ENCODE results near the gene C6orf89.

The C6orf89 gene

DNA sequence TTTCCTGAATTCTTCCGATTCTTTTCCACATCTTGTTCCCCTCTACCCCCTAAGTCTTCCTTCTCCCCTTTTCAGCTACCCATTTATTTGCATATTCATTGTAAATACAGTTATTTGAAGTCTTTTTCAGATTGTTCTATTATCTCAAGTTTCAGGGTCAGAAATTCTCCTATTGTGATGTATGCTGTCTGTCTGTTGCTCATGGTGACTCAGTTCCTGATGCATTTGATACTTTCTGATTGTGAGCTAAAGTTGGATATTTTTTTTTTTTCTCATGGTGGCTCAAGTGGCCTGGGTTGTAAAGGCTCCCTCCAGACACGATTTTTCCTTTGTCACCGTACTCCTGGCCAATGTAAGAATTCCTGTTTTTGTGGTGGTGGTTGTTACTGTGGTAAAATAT lies 63.9 kb downstream of the C6orf89 start:
- no peak for DNase-seq

DNA sequence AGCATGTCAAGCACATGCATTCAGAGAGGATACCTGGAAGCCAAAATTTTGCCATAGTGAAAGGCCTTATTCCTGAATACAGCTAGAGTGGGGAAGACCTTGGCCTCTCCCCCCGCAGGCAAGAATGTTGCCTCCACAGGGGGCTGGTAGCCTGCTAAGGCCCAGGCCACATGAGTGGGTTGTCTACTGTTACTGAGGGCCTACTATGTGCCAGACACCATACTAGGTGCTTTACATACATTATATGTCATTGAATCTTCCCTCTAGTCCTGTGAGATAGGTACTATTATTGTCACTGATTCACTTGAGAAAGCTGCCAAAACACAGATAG lies 68.1 kb downstream of the C6orf89 start:
- DNase-seq = no peak

DNA sequence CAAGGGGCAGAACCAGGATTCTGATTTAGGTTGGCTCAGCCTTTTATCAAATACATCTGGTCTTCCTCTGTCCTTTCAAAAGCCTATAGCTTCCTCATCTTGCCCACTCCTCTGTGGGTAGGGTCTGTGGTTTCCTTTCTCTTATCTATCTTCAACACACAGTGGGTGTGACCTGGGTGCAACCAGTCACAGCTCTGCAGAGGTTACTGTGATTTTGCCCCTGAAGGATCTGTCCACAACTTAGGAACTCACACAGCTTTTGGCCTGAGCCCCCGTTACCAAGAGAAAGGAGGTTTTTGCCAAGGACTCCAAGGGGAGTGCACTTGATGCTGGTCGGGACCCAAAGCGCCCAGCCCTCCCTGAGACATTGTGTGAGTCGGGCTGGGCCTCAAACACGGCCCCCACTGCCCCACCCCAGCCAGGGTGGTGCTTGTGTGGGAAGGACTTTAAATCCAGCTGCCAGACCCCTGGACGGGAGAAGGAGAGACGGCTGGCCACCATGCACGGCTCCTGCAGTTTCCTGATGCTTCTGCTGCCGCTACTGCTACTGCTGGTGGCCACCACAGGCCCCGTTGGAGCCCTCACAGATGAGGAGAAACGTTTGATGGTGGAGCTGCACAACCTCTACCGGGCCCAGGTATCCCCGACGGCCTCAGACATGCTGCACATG lies 68.6 kb downstream of the C6orf89 start, which contains the start of gene PI16:
Gene PI16, plus strand, starts transcription at position 477 of the 670 bp plus-strand sequence. Its CDS starts 23 bp downstream, at position 500.
- DNase-seq = no peak

DNA sequence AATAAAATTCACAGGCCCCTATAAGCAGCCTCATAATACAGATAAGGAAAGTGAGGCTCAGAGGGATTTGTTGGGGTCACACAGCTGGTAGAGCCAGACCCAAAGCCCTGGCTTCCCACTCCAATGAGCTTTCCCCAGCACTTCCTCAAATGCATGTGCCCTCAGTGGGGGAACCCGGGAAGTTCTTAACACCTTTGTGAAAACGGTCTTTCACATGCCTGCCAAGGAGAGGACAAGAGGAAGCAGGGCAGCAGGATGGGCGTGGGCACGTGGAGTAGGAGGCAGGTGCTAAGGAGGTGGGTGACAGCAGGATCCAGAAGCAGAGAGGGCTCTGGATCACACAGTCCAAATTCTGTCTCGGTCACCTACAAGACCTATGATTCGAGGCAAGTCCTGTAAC lies 69.4 kb downstream of the C6orf89 start:
- no peak for DNase-seq

DNA sequence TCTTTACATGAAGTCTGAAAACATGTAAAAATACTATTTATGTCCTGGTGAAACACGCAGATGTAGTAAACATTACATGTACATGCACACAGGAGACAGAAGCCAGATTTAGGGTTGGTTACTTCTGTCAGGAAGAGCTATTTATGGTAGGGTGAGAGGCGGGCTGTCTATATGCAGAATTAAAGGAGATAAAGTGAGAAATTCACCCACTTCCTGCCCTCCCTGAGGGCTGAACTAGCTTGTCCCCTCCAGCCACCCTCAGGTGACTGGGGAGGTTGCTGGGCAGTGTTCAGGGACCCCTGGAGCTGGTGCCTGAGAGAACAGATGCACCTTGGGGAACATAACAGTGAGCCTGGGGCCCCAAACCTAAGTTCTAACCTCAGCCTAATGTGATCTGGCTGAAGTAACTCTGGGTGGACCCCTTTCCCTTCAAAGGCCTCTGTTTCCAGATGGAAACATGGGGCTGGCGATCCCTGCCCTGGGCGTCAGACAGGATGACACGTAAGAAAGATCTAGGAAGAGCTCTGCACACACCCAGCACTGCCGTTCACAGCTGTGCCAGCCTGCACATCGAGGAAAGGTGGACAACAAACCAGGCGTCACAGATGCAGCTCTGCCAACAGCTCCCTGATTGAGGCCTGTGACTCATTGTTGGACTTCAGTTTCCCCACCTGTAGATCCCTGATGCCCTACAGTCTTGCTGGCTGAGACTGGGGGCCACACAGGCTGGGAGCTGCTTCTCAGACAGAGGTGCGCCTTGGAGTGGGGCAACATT lies 70.1 kb downstream of the C6orf89 start:
- no peak for DNase-seq

DNA sequence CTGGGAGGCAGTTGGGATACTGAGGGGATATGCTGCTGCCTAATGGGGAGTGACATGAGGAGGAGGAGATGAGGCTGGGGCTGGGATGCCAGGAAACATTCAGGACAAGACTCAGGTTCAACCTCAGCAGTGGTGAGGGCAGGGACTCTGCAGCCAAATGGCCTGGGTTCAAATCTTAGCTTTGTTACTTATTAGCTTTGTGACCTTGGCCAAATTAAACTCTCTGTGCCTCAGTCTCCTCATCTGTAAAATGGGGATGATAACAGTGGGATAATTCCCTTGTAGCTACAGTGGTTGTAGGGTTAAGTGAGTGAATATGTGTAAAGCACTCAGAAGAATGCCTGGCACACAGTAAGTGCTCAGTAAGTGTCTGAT lies 70.7 kb downstream of the C6orf89 start:
- no peak for DNase-seq

DNA sequence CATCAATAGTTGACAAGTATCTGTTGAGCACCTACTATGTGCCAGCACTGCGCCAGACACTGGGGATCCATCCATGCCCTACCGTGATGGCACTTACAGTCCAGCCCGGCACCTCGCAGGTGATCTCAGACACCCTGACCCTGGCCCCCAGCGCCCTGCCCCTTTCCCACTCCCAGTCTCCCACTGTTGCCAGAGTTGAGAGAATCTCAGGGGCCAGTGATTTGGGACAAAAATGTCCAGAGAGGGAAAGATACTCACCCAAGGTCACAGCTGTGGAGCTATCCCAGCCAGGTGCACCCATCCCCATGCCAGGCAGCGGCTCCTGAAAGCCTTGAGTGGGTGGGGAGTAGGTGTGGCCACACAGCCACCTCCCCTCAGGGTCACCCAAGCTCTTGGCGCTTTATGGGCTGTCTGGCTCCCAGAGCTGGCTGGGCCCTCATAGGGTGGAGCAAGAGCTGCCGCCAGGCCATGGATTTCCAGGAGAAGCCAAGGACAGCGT lies 72.1 kb downstream of the C6orf89 start:
- no peak for DNase-seq

DNA sequence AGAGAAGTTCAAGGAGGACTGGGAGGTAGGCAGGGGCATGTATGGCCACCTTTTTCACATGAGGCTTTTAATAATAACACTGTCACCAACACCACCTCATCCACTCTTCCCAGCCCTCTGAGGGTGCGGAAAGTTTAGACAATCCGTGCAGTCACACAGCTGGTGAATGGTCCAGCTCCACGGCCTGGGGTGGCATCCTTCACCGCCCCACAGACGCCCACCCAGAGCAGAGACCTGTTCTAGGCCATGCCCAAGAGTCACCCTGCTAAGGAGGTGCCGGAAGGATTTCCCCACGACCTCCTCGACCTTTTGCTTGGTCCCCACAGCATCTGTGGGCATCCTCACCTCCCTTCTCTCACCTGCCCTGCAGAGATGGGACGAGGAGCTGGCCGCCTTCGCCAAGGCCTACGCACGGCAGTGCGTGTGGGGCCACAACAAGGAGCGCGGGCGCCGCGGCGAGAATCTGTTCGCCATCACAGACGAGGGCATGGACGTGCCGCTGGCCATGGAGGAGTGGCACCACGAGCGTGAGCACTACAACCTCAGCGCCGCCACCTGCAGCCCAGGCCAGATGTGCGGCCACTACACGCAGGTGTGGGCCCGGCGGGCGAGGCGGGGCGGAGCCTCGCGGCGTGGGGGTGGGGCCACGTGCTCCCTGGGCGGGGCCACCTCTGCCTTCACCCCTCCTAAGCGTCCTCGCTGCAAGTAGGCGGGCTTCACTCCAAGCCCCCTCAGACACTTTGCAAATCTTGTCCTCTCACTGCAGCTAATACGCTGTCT lies 73.2 kb downstream of the C6orf89 start:
- DNase-seq = no peak

DNA sequence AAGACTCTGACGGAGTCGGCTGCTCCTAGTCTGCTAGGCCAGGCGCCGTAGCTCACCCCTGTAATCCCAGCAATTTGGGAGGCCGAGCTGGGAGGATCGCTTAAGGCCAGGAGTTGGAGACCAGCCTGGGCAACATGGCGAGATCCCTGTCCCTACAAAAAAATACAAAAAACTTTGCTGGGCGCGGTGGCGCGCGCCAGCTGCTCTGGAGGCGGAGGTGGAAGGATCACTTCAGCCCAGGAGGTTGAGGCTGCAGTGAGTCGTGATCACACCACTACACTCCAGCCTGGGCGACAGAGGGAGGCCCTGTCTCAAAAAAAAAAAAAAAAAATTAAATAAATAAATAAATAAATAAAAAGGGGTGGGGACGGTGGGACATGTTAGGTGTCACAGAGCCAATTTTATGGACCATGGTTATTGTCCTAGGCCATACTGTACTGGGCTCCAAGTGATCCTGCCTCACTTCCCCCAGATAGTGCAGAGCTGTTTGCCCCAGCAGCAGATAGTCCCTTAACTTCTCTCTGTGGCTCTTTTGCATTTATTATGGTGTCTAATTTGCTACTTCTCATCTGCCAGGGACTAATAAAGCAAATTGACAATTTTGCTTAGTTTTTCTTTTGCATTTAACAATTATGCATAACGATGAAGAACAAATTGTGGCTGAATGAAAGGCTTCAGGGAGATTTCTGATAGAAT lies 74.0 kb downstream of the C6orf89 start:
- DNase-seq = no peak

DNA sequence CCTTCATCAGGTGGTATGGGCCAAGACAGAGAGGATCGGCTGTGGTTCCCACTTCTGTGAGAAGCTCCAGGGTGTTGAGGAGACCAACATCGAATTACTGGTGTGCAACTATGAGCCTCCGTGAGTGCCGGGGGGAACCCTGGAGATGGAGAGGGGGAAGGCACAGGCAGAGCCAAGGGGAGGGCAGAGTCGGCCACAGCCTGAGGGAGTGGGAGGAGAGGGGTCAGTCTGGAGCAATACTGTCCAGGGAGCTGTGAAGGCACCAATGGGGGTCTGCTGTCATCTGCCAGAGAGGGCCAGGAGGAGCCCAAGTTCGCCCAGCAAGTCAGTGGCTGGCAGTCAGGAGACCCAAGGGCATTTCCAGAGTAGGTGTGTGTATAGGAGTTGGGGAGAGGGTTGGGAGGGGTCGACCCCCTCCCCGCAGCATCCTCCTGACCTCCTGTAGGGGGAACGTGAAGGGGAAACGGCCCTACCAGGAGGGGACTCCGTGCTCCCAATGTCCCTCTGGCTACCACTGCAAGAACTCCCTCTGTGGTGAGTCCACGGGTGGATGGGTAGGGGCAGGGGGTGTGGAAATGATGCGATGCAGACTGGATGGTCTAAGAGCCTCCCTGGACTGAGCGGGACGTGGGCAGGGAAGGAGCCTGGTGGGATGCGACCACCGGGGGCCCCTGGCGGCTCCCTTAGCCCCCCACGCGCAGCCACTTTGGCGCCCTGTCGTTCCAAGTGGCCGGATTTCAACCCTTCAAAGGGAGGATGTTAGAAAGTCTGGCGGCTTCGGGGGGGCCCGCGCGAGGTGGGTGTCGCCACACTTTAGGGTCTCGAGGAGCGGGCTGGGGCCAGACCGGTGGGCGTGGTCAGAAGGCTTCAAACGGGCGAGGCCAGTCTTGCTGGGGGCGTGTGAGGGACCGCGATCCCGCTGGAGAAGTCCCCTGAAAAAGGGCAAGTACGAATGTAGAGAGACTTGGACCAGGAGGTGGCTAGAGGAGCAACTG lies 76.0 kb downstream of the C6orf89 start:
- no peak for DNase-seq

DNA sequence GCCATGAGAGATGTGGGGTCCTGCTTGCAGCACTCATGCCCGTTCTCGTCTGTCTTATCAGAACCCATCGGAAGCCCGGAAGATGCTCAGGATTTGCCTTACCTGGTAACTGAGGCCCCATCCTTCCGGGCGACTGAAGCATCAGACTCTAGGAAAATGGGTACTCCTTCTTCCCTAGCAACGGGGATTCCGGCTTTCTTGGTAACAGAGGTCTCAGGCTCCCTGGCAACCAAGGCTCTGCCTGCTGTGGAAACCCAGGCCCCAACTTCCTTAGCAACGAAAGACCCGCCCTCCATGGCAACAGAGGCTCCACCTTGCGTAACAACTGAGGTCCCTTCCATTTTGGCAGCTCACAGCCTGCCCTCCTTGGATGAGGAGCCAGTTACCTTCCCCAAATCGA lies 77.1 kb downstream of the C6orf89 start:
- DNase-seq = no peak

DNA sequence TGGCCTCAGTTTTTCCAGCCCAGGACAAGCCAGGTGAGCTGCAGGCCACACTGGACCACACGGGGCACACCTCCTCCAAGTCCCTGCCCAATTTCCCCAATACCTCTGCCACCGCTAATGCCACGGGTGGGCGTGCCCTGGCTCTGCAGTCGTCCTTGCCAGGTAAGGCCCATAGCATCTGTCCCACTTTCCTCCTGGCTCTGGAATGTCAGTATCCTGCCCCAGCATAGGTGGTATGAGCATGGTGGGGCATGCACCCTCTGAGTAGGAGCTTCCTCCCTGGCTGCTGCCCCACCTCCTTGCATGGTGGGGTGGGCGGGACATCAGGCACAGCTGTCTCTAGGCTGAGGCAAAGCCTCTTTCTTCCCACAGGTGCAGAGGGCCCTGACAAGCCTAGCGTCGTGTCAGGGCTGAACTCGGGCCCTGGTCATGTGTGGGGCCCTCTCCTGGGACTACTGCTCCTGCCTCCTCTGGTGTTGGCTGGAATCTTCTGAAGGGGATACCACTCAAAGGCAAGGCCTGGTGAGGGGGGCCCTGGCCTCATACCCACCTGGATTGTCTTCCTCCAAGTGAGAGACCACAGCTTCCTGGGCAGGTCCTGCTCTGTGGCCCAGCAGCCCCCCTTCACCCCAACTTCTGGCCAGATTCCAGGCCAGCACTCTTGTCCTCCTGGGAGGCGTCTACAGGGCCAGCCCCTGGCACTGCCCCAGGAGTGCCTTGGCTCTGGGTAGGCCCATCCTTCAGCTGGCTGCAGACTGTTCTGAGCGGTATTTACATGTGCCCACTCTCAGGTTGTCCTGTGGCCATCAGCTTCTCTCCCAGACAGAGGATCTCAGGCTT lies 77.9 kb downstream of the C6orf89 start:
- DNase-seq = no peak

DNA sequence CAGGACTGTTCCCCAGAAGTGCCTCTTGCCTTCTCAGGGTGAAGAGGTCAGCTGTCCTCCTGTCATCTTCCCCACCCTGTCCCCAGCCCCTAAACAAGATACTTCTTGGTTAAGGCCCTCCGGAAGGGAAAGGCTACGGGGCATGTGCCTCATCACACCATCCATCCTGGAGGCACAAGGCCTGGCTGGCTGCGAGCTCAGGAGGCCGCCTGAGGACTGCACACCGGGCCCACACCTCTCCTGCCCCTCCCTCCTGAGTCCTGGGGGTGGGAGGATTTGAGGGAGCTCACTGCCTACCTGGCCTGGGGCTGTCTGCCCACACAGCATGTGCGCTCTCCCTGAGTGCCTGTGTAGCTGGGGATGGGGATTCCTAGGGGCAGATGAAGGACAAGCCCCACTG lies 78.6 kb downstream of the C6orf89 start:
- no peak for DNase-seq

DNA sequence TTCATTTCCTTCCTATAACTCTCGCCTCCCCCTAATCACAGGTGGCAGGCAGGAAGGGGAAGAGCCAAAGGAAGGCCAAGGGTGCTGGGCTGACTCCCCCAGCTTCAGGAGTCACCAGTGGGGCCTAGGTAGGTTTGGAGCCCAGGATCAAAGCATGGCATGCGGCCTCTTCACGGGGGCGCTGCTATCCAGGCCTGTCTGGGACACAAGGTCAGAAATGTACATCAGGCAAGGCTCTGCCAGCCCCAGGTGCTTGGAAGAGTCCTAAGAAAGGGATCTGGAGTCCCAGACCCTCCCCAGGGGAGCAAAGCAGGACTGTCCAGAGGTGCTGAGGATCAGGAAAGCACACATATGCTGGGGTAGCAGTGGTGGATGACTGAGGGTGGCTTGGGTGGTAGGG lies 79.2 kb downstream of the C6orf89 start:
- no peak for DNase-seq

DNA sequence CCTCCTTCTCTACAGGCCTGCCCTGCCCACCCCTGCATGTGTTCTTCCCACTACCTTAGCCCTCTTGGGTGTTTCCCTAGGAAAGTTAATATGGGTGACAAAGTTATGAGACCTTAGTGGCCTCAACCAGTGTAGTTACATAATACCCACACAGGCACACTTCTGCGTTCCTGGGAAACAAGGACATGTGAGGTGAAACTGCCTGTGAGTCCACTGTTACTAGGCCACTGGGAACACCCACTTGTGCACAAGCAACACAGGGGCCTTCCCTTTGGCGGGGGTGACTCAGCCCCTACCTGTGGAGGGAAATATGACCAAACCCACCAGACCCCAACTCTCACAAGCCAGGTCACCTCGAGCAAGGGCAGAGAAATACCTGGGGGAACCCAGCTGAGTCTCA lies 81.5 kb downstream of the C6orf89 start:
- DNase-seq = no peak

DNA sequence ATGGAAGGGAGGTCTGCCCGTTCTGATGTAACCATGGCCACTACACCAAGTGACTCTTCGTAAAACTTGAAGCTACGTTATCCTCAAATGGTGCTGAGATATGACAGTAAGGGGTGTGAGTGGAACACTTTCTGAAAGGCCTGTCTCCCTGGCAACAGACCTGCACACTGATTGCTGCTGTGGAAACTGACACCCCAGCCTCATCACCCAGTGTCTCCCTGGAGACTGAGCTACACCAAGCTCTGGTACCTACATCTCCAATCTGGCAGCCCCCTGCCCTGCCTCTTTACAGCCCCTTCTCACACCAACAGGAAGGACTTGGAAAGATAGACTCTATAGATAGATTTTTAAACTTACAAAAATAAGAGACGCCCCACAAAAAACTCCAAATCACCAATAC lies 82.0 kb downstream of the C6orf89 start:
- DNase-seq = no peak

DNA sequence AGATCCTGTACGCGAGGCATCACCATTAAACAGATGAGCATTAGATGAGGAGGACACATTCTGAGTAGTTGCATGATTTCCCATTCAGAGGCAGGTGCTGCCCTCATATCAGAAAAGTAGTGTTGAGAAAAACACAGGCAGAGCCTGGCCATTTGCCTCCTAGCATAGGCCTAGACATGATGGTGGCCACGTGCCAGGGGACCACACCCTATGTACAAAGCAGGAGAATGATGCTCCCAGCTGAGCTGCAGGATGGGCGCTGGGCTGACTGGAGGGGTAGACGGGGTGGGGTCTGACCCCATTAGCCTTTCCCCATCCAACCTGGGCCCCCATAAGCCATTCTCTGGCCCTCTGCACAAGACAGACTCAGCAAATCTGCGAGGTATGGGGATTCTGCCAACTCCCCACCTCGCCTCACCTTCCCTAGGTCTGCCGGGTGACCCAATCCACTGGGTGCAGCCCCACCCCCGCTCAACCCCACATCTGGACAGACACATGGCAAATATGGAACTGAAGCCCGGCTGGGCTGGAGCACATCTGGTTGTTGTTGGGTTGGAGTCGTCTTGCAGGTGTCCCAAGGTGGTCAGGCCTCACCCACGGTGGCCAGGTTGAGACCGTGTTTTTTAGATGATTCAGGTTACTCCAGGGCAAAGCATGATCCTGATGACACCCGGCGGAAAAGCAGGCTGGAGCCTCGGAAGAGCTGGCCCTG lies 82.7 kb downstream of the C6orf89 start:
- DNase-seq = no peak

DNA sequence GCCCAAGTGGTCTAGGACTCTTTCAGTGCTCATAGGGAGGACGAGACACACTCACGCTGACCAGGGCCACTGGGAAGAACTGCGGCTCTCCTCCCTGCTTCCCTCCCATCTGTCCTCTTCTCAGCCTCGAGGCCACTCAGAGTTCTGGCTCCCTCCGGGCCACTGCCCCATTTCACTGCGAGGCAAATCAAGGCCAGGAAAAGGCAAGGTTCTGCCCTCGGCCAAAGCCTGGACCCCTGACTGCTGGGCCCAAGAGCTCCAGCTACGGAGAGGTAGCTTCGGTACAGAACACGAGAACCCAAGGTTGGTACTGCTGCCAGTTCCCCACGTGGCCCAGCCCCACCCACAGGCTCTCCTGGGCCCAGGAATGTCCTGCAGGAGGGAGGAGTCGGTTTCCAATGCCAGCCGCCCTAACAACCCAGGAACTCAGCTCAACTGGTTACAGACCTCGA lies 83.5 kb downstream of the C6orf89 start:
- no peak for DNase-seq

DNA sequence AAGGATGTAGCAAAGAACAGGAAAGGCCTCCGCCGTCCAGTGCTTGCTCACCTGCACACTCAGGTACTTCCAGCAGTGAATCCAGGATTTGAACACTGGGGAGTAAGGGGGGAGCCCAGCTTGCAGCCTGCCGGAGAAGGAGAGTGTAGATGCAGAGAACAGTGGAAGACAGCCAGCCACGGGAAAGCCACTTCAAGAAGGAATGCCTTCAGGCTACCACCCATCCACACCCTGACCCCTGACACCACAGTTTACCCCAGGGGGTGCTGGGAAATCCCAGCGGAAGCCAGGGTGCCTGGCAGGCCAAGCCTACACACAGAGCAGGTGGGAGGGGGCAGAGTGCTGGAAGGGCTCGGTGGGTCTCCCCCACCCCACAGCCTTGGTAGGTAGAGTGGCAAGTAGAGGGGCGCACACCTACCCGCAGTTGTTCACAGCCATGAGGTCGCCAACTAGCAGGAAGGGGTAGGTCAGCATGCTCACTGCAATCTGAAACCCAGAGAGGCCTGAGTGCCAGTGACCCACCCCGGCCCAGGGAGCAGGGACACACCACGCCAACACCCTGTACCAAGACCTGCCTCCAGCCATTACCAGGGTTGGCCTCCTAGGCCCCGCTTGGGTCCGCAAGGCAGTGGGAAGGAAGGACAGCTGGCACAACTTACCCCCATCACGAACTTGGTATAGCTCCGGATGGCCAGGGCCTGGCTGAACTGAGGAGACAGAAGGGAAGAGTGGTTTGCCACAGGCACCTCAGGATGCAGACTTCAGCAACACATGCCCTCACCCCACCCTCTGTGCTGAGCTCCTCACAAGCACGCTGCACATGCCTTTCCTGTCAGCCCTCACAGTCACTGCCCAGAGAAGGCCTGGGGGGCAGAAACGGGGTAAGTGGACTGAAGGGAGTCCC lies 84.5 kb downstream of the C6orf89 start:
- DNase-seq = no peak
